GM18499 (cell line): ENCODE results near the gene ACSL3.

Source experiments
- ATAC-seq: cut with Tn5 transposase; IDR thresholded peaks from one replicate; pipeline ENCODE4 v1.9.1; 2021; ENCODE audit warnings: moderate number of reproducible peaks; ENCODE audit not compliant: insufficient read depth, unreplicated experiment

ACSL3 gene

DNA sequence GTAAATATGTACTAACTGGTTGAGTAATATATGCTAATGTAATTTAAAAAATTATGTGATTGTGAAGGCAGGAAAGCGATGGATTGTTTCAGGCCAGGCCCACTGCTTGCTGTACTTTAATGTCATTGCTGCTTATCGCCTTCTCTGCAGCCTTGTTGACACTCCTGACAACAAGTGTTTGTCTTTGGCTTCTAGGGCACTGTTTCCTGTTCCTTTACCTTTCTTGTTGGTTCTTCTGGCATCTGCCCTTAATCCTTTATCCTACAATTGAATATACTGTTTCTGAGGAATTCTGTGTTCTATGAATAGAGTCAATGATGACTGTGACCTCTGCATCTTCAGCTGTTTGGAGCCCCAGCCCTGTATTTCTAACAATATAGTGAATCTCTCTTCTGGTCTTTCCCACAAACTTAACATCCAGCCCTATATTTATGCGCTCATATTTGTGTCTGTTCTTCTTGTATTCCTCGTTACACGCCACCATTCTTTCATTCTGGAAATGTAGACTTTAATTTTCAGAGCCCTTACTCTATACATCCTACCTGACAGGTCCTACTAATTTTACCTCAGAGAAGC lies 17.6 kb downstream of the ACSL3 start:
- ATAC-seq, result no peak

DNA sequence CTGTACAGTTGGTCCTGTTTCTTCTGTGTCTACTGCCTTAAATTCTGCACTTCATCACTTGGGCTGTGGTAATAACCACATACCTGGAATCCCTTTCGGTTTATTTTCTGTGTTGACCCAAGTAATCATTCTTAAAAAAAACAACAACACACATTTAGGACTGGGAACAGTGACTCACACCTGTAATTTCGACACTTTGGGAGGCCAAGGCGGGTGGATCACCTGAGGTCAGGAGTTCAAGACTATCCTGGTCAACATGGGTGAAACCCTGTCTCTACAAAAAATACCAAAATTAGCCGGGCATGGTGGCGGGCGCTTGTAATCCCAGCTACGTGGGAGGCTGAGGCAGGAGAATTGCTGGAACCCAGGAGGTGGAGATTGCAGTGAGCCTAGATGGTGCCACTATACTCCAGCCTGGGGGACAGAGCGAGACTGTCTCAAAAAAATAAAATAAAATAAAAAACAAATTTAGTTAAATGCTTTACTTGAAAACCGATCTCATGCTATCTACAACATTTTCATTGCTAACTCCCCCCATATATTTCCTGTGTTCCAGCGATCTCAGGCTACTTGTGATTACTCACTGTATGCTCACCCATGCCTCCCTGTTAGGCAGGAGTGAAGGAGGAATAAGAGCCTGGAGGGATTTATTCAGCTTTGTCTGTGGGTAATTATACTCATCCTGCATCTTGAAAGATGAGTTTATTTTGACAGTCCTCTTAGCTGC lies 18.2 kb downstream of the ACSL3 start:
- ATAC-seq, result no peak

DNA sequence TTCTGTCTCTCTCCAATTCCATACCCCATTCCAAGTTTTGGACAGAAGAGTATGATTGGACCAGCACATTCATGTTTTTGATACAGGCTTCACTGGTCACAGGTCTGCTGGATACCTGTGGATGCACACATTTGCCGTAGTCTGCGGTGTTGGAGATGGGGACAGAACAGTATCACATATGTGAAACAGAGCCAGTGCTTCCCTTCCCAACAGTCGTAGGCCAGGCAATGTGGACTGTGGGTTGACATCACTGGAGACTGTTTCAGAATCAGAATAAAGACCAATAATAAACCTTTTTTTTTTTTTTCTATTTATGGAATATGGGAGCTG lies 18.7 kb downstream of the ACSL3 start:
- ATAC-seq, result no peak

DNA sequence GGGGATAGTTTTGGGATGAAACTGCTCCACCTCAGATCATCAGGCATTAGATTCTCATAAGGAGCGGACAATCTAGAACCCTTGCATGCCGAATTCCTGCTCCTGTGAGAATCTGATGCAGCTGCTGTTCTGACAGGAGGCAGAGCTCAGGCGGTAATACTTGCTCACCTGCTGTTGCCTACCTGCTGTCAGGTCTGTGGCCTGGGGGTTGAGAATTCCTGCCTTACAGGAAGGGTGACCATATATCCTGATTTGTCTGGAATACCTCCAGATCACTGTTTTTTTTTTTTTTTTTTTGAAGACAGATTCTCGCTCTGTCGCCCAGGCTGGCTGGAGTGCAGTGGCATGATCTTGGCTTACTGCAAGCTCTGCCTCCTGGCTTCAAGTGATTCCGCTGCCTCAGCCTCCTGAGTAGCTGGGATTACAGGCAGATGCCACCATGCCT lies 21.7 kb downstream of the ACSL3 start:
- no peak for ATAC-seq

DNA sequence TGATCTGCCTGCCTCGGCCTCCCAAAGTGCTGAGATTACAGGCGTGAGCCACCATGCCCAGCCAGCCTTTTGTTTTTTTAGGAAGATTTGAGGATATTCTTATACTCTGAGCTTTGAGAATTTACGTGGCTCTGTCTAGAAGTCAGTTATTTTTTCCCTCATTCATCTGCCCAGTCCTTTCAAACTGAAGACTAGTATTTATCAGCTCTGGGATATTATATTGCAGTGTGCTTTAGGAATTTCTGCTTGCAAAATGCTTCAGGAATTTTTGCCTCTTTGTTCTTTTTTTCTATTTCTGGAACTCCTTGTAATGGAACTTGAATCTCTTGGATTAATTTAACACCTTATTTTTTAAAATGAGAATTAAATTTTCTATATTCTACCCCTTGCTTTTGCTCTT lies 22.6 kb downstream of the ACSL3 start:
- no peak for ATAC-seq

DNA sequence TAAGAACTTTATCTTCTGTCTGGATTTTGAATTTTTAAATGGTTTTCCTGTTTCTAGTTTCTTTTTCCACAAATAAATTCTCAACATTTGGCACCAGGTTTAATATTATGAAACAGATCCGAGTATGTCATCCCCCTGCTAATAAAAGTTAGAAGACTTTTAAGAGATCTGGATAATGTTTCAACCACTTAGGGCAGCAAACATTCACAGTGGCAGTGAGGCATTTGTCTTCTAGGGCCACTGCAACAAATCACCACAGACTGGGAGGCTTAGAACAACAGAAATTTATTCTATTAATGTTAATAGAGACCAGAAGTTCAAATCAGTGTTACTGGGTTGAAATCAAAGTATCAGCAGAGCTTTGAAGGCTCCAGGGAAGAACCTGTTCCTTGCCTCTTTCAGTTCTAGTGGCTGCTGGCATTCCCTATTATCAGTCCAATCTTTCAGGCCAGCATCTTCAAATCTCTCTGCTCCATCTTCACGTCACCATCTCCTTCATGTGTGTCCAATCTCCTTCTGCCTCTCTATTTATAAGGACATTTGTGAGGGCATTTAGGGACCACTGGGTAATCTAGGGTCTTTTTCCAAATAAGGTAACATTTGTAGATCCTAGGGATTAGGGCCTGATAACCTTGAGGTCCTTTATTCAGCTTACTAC lies 23.4 kb downstream of the ACSL3 start:
- ATAC-seq, result no peak

DNA sequence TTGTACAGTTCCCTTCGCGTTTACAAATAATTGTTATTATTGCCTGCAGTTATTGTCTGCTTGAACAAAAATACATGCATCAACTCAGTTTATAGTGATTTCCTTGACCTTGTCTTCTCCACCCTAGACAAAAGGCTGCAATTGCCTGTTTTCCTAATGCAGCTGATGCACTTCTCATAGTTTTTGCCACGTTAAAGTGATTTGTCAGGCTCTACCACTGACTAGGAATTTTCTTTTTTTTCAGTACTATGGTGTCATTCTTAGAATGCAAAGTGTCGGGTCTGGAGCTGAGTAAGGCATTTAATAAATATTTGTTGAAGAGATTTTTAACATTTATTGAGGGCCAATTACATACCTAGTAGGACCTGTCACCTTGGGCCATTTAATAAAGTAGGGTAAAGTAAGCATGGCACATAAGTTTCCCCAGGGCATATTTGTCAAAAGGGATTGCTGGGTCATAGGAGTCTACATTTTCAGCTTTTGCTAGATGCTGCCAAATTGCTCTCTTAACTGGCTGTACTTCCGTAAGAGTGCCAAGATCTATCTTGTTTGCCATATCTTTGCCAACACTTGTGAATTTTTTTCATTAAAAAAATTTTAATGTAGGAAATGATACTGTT lies 24.1 kb downstream of the ACSL3 start:
- ATAC-seq, result no peak

DNA sequence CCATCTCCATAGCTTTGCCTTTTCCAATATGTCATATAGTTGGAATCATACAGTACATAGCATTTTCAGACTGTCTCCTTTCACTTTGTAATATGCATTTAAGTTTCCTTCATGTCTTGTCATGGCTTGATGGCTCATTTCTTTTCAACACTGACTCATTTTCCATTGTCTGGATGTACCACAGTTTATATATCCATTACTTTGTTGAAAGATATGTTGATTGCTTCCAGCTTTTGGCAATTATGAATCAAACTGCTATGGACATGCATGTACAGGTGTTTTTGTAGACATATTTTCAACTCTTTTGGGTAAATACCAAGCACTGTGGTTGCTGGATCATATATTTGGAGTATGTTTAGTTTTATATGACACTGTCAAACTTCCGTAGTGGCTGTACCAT lies 26.3 kb downstream of the ACSL3 start:
- ATAC-seq, result no peak

DNA sequence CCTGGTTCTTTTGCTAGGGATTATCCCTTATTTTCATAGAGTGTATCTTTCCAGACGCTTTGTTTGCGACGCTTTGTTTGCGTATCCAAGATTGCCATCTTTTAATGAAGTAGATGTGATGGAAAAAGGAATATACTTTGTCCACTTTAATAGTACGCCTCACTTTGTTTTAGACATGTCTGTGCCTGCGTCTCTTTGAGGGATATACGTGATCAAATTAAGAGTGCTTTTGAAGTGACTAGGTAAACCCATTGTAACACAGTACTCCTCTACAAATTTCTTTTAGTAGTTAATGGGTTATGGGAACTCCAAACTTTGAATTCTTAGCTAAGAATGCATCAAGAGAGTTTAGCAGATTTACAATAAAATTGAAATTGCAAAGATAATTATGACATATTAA lies 27.9 kb downstream of the ACSL3 start:
- no peak for ATAC-seq

DNA sequence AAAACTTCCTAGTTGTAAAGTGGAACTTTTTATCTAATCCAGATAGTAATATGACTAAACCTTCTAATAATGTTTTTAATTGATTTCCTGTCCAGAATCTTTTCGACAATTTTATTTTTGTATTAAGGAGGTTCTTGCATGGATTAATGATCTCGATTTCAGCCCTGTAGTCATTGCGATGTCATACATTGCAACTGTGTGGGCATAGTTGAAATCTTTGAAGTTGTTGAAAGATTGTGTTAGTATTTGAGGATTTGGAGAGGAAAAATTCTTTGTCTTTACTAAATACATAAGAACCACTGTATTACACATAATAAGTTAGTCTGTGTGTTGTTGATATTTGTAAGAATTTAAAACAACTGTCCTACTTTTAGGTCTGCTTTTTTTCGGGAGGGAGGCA lies 31.1 kb downstream of the ACSL3 start:
- no peak for ATAC-seq

DNA sequence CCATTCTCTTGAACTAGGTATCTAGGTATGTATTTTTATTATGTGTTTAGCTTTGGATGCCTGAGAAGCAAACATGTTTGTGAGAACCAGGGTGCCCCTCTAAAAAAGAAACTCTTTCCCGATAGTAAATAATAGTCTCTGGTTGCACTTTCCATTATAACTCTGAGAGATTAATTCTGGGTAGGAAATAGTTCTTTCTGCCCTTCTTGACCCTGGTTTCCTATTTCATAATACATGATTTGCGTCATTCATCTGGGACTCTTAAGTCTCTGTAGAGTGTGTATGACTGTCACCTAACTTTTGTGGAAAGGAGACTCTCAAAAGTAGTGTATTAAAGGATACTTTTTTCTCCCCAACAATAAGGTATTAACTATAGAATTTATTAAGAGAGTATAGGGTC lies 31.5 kb downstream of the ACSL3 start:
- ATAC-seq, result no peak

DNA sequence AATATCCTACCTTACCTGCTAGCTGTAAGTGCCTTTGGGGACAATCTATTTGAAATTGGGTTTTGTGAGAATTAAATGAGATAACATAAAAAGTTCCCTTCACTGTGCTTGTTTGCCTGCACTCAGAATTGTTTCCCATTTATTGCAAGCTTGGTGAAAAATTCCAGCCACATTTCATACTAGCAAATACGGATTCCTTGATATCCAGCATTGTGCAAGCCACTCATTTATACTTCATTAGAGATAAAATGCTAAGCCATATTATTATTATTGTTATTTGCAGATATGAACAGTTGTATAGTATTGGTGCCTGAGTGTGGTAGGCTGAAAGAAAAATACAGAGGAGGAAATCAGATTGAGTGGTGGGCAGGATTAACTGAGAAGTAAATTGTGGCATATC lies 31.9 kb downstream of the ACSL3 start:
- ATAC-seq, result no peak

DNA sequence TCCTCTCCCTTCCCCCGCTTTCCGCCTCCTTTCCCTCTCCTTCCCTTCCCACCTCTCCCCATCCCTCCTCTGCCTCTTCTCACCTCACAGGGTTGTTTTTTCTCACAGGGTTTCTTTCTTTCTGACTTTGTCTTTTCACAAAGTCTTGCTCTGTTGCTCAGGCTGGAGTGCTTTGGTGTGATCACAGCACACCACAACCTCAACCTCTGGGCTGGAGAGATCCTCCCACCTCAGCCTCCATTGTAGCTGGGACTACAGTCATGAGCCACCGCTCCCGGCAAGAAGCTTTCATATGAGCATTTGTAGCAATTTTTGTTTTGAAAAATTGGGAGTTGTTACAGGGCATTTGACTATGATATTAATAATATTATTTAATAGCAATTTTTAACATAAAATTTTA lies 32.9 kb downstream of the ACSL3 start:
- ATAC-seq, result no peak

DNA sequence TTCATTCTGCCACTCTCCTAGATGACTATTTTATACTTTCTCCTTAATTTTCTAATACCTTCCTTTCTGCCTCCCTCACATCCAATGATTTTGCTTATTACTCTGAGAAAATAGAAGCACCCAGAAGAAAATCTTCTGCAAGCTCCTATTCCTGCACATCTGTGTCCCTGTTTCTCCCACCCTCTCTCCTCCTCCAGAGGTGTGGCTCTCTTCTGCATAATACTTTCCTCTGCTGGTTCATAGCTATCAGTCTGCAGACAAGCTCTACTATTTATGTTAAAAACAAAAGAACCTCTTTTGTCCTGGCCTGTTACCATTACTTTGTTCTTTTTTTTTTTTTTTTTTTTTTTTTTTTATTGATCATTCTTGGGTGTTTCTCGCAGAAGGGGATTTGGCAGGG lies 34.3 kb downstream of the ACSL3 start:
- no peak for ATAC-seq

DNA sequence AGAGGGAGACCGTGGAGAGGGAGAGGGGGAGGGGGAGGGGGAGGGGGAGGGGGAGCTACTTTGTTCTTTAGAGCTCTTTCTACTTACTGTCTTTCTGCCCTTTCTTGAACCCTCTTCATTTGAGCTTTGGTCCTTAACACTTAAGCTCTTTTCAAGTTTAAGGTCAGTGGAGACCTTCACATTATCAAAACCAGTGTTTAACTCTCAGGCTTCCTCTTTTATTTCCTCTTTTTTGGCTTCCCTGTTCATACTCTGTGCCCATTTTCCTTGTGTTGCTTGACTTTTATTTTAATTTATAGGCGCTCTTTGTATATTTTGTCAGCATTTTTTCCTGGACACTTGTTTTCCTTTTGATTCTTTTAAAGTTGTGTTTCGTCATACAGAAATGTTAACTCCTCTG lies 37.1 kb downstream of the ACSL3 start:
- no peak for ATAC-seq

DNA sequence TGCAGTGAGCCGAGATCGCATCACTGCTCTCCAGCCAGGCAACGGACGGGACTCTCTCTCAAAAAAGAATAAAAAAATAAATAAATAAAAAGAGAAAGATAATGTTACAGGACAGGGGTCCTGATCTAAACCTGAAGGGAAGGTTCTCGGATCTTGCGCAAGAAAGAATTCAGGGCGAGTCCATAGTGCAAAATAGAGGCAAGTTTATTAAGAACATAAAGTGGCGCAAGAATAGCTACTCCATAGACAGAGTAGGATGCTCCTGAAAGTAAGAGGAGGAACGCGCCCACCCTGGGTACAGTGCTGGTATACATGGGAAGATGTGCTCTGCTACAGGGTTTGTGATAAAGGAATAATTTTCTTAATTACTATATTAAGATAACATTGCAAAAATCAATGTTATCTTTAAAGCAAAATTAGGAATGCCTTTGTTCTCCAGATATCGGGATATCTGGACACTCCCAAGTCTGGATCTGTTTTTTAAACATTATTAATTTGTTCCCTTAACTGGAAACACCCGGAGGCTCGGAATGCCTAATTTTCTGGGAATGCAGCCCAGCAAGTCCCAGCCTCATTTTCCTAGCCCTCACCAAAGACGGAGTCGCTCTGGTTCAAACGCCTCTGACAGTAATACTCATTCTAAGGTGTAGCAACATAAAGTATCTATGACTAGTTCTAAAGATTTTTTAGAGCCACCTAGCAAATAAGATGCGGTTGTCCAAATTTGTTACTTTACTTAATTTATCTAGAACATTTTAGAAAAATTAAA lies 38.8 kb downstream of the ACSL3 start:
- no peak for ATAC-seq

DNA sequence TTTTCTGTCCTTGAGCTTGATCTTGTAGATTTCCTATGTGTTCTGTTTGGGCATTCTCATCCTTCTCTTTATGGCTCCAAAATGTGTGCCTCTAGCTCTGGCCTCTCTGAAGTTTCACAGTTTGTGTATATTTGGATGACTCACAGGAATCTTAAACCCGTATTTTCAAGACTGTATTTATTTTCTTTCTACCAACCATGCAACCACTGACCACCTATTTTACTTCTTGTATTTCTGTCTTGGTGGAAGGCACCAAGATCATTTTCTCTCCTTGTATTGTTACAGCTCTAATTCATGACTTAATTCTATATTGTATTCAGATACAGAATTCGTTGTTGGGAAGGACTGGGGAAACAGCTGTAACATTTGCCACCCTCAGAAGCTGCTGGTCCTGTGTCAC lies 39.5 kb downstream of the ACSL3 start:
- no peak for ATAC-seq

DNA sequence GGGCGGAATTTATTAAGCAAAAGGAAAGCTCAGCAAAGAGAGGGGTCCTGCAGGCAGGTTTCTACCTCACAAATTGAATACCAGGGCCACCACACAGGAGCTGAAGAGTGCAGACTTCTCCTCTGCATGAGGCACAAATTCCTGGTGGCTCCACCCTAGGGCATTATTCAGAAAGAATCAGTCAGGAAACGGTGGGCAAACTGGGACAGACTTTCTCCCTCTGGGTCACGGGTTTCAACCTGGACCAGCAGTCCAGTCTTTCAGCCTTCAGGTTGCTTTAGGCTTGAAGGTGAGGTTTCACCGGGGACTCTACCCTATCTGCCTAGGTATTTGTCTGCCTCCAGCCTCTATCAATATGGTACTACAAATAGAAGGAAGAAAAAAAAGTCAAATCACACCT lies 41.8 kb downstream of the ACSL3 start:
- no peak for ATAC-seq

DNA sequence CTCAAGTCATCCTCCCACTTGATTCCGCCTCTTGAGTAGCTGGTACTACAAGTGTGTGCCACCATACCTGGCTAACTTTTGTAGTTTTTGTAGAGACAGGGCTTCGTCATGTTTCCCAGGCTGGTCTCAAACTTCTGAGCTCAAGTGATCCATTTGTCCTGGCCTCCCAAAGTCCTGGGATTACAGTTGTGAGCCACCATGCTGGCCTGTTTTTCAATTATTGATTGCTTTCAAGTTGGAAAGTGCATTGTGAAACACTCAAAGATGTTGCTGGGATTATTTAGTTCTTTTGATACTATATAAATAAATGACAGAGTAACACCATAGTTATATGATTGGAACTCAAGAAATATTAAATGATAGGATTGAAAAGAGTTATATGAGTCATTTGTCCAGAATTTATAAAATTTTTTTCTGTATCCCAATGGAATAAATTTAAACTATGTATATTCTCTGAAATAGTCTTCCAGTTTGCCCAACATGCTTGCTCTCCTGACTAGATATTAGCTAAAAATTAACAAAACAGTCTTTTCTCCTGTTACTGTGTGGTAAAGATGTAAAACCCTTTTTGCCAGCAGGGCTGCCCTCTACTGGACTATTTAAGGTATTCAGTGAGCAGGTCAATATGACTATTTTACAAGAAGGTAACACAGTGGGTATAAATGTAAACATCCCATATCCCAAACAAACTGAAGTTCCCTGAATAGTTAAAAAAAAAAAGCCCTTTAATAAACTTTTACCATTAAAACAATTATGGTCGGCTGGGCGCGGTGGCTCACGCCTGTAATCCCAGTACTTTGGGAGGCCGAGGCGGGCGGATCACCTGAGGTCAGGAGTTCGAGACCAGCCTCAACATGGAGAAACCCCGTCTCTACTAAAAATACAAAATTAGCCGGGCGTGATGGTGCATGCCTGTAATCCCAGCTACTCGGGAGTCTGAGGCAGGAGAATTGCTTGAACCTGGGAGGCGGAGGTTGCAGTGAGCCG lies 42.7 kb downstream of the ACSL3 start:
- ATAC-seq, result peak; percentile 74
